Measurements from ENCODE around the gene OGFRL1.
"Not testable (repeated sequence)": the region's sequence is repeated elsewhere in the genome, so short reads cannot be mapped to it uniquely, and the experiment has no call there.

Gene OGFRL1

GRCh38 chr6:71288228-71289038, at the start of gene OGFRL1:
TSS of gene OGFRL1 (plus strand) at chr6:71288811. CDS start at chr6:71288937, 126 bp downstream.
- peak; percentile 86 for DNase-seq

- DNase-seq = no peak
Observed at GRCh38 chr6:71239694-71240093, 48.9 kb upstream of the OGFRL1 start.

DNA sequence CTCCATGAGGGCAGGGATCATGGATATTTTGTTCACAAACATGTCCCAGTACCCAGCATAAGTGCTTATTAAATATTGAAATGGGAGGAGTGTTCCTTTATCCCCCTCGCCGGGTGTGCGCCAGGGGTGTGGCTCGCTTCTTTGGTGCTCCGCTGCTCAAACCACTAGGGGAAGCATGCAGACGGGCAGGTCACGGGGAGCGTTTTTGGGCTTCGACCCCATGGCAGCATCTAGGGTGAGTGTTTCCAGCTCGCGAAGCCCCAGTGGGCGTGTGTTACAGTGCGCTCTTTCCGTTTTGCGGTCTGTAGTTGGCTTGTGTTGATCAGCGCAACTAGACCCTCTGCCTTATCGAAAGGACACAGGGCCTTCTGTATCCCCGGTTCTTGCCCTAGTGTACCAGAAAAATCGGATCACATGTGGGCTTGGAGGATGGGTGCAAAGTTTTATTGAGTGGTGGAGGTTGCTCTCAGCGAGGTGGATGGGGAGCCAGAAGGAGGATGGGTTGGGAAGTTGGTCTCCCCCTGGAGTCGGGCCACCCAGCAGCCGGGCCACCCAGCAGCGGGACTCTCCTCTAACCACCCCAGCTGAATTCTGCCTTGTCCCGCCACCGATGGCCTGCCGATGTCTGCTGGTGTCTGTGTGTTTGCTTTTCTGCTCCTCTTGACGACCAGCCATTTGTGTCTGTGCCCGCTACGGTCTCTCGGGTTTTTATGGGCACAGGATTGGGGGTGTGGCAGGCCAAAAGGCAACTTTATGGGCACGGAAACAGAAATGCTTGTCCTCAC, 43.2 kb upstream of the OGFRL1 start:
- DNase-seq = no peak

DNA sequence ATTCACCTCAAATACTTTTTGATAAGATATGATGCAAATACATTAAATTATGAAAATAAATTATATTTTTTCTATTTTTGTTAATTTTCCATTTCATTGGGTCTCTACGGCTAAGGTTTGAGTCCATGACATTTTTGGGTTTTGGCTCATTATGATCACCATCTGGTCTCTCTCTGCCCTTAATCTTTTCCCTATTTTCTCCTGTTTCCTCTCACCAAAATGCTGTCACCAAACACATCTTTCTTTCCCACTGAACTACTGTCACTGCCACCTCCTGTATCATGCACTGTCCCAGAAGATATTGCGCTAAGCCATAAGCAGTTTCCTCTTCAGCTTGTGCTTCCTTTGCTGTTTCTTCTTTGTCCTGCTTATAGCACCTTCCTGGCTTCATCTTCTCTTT, 42.0 kb upstream of the OGFRL1 start:
- no peak for DNase-seq

GRCh38 chr6:71248306-71248765, 40.3 kb upstream of the OGFRL1 start:
- DNase-seq = no peak

- DNase-seq = no peak
Observed at GRCh38 chr6:71248878-71249544, 39.6 kb upstream of the OGFRL1 start.

- no peak for DNase-seq
Observed at GRCh38 chr6:71250099-71250602, 38.5 kb upstream of the OGFRL1 start.

DNA sequence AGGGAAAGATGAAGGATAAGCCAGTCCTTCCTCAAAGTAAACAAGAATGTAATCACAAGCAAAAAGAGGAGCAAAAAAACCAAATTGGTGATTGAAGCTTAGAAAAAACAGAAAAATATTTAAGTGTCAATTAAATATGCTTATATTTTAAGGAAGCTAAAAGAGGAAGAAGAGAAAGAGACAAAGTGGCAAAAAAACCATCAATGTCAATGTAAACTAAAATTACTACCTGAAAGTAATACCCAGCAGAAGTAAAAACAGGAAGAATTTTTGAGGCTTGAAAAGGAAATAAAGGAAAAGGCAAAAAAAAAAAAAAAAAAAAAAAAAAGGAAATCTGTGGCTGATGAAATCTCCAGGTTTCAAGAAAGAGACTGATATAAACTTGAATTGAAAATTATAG, 36.2 kb upstream of the OGFRL1 start:
- no peak for DNase-seq

GRCh38 chr6:71252960-71253359, 35.7 kb upstream of the OGFRL1 start:
- DNase-seq = no peak

- no peak for DNase-seq
Observed at GRCh38 chr6:71254323-71254722, 34.3 kb upstream of the OGFRL1 start.

DNA sequence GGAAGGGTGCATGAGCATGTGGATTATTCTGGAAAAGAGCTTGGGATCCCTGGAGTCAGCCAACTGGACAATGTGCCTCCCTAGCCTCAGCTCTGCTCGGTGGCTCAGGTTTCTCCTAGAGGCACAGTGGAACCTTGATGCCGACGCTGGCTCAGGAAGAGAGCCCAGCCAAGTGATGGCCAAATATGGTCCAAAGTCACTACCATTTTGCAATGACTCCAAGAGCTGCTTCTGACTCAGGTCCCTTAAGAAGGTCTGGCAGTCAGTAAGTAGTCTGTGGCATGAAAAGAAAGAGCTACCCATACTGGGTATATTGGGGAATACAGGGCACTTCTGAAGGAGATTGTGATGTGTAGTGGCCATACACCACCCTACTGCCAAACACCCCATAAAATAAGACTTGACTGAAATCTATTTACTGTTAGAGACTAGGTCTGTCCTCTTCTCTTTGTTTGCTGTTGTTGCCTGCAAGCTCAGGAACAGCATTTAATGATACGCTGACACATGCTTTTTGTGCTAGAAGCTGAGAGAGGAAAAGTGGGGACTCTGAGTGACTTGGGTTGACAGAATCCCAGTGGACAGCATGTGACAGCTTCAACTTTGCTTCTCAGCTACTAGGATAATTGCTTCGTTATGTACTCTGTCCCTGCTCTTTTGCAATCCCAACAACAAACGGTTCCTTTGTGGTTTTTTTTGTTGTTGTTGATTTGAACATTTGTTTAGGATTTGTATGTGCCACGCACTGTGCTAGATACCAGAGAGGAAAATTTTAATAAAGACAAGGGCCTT, 30.3 kb upstream of the OGFRL1 start:
- no peak for DNase-seq

DNA sequence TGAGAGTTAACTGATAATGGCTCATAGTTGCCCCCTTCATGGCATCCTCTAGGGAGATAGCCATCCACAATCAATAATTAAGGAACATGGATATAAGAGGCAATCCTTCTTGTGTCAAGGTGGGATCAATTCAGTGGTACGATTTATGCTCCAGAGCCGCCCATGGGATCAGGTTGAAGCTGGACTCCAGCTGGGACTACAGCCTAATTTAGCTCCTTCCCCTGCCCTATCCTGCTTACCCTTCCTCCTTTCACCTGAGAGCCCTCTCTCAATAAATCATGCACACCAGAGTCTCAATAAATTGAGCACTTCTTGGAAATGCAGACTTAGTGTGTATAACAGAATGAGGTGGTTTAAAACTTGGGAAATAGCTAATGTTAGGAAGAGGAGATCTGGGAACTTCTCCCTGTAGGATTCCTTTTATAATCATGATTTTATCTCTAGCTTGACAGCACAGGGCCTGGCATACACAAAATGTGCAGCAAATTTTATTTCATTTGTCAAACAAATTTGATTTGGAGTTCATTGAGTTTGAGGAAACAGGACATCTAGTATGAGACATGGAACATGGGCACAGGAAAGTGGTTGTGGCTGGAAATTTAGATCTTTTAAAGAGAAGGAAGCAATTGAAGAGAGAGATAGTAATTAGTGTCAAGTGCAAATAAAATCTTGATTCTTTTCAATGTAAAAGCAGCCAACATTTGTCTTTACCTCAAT, 28.6 kb upstream of the OGFRL1 start:
- no peak for DNase-seq

- no peak for DNase-seq
Observed at GRCh38 chr6:71262914-71263313, 25.7 kb upstream of the OGFRL1 start.

DNA sequence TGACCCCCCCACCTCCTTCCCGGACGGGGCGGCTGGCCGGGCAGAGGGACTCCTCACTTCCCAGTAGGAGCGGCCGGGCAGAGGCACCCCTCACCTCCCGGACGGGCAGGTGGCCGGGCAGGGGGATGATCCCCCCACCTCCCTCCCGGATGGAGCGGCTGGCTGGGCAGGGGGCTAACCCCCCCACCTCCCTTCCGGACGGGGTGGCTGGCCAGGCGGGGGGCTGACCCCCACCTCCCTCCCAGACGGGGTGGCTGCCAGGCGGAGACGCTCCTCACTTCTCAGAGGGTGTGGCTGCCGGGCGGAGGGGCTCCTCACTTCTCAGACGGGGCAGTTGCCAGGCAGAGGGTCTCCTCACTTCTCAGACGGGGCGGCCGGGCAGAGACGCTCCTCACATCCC, 22.2 kb upstream of the OGFRL1 start:
- not testable (repeated sequence) for DNase-seq

DNA sequence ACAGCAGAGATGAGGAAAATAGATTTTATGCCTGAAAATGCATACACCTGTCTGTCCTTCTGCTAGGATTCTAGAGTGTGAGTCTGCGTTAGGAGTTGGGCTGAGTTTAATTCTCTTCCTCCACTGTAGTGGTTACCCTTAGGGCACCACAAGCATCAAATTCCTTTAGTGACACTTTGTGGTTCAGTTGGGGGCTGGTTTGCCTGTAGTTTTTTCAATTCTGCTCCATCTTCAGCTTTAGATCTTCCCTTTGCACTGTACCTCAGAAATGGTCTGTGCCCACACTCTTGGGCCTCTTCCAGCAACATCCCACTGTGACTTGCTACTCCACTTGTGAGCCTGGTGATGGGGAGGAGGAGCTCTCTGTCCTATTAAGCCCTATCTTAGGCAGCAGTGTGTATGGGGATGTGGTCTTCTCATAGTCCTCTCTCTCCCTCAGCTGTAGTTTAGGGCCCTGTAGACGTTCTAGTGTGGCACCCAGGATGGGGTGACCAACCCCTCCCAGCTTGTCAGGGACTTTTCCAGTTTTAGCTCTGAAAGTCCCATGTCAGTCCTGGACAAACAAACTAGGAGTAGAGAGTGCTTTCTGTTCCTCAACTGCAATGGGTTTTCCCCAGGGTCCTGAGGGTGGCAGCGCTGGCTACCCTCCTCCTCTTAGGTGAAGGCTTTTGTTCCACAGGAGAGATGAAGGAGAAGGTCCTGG, 19.7 kb upstream of the OGFRL1 start:
- DNase-seq = no peak

DNA sequence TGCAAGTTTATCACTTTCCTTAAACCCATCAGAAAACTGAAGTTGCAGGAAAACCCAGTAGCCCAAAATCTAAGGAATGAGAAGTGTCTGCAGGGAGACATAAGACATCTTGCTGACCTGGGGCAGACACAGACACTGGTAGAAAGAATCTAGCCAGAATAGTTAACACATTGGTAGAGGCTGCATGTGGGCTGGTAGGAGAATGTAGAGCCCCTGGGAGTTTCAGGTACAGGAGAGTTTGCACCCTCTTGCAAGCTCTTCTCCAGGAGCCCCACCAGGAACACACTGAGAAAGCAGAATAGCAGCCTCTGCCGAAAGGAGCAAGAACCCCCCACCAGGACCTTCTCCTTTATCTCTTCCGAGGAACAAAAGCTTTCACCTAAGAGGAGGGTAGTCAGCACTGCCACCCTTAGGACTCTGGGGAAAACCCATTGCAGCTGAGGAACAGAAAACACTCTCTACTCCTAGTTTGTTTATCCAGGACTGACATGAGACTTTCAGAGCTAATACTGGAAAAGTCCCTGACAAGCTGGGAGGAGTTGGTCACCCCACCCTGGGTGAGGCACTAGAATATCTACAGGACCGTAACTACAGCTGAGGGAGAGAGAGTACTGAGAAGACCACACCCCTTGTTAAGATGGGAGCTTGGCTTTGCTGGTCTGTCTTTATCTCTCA, 10.5 kb upstream of the OGFRL1 start:
- DNase-seq = no peak

DNA sequence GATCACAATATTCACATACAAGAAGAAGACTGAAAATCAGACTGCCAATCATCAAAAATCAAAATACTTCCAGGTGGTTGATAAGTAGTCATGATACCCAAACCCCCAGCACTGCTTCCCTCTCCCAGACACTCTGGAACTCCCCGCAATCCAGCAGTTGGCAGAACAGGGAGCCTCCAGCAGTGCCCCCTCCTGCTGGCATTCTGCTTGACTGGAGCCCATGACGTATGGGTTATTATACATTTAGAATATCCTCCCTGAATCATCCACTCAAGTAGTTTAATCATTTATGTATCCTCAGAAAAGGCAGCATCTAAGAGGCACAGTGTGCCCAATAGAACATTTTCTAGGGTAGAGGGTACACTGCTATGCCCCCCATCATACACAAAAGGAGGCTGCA, 9.3 kb upstream of the OGFRL1 start:
- DNase-seq = no peak

GRCh38 chr6:71279740-71280139, 8.9 kb upstream of the OGFRL1 start:
- no peak for DNase-seq

GRCh38 chr6:71280701-71281100, 7.9 kb upstream of the OGFRL1 start:
- no peak for DNase-seq

- DNase-seq = no peak
Observed at GRCh38 chr6:71284785-71285184, 3.8 kb upstream of the OGFRL1 start.

GRCh38 chr6:71287038-71287437, 1.6 kb upstream of the OGFRL1 start:
- no peak for DNase-seq
